Measurements from ENCODE around the gene IGSF21.
"Not testable (repeated sequence)": the region's sequence is repeated elsewhere in the genome, so short reads cannot be mapped to it uniquely, and the experiment has no call there.

IGSF21 gene

DNA sequence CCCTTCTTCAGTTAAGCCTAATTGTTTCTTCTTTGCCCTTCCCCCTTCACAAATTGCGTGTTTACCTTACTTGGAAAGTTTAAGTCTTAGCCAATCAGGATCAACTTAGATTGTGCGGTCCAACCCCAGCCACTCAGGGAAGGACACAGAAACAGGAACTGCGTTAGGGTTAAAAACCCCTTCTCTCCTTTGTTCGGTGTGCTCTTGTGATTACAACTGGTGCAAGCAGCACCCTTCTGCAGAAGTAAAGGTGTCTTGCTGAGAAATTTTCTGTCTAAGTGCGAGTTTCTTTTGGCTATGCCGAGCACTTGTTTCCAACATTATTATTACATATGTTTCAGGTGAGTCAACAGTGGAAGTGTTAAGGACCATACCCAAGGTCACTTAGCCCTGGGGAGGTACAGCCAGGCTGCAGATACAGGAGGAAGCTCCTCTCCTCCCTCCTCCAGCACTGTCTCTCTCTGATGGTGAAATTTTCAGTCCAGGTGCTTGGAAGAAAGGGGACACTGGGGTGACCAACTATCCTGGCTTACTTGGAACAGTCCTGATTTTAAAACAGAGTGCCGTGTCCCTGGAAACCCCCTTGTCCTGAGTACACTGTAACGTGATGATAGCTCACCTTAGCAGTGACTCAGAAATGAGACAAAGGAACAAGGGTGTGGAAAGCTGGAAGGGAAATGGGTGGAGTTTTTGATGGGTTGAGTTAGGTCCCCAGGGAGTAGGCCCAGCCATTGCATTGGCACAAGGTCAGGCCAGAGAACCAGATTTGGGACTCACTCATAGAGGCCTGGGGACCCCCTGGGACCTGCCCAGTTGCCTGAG is 304.4 kb downstream of the IGSF21 start:
- DNase-seq: no peak

DNA sequence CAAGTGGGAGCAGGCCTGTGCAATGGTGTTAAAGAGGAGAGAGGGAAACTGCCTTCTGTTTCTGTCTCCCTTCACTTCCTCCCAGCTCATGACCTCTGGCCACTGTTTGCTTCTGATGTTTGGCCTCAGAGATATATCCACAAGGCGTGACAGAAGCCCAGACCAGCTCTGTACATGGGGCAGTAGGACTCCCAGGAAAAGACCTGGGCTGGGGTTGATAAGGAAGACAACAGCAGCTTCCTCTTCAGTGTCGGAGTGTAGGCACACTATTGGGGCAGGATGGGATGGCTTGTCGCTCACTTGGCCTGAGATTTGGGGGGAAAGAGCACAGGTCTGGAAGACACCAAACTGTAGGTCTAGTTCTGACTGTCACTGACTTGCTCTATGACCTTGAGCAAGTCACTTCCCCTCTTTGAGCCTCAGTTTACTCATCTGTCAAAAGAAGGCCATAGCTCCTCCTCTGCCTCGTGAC is 305.3 kb downstream of the IGSF21 start:
- DNase-seq: no peak

DNA sequence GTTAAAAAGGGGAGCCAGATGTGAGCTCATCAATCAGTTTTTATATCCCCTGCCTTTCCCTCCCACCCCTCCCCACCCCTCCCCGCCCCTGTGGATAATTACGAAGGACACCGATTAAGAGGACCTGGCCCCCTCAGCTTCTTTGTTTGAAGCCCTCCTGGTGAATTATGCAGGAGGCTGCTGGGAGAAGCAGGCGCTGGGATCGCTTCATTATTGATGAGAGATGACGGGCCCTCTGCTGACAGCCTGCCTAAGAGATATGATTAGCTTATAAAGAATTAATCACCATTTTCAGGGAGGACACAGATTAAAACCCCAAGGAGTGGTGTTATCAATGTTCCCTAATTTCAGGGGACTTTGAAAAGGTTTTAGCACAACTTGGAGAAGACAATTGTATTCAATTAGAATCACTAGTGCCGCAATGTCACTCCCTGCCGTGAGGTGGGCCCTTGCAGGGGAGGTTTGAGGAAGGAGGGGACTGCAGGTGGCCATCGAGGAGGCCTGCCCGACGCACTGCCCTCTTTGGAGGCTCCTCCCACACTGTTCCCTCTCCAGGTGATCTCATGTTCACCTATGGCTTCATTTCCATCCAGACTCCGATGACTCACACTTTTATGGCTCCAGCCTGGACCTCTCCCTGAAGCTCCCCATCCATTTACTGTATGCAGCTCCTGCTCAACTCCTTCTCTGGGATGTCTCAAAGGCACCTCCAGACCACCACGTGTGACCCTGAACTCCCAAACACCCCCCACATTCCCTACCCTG is 306.1 kb downstream of the IGSF21 start:
- DNase-seq: no peak

DNA sequence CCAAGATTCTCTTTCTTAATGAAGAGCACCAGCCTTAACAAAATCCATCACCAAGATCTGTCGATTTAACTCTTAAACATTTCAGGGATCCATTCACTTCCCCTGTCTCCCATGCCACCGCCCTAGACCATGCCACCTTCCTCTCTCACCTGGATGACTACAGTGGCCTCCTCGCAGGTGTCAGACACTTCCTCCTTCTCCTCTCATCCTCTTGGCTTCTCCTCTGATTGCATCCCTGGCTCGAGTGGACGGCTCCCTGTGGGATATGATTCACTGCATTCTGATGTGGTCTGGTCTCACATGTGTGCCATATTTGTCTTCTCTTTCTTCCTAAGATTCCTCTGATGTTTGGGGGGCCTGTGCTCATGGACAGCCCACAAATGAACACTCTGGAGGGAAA is 306.7 kb downstream of the IGSF21 start:
- DNase-seq: no peak

DNA sequence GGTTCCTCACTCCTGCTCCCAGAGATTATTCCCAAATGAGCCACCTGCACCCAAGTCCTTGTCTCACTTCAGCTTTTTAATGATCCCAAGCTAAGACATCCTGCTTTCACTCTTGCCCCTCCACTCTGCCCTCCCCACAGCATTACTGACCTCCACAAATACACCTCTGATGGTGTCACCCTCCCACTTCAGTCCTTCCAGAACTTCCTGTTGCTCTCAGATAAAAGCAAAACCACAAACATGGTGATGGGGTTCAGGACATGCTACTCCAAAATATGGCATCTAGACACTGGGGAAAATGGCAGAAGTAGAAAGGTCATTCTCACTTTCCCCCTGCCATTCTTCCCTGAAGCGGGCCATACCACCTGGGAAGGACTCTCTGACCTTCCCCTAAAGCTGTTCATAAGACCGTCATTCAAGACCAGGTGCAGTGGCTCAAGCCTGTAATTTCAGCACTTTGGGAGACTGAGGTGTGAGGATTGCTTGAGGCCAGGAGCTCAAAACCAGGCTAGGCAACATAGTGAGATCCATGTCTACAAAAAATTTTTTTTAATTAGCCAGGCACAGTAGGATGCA is 307.4 kb downstream of the IGSF21 start:
- DNase-seq: no peak

DNA sequence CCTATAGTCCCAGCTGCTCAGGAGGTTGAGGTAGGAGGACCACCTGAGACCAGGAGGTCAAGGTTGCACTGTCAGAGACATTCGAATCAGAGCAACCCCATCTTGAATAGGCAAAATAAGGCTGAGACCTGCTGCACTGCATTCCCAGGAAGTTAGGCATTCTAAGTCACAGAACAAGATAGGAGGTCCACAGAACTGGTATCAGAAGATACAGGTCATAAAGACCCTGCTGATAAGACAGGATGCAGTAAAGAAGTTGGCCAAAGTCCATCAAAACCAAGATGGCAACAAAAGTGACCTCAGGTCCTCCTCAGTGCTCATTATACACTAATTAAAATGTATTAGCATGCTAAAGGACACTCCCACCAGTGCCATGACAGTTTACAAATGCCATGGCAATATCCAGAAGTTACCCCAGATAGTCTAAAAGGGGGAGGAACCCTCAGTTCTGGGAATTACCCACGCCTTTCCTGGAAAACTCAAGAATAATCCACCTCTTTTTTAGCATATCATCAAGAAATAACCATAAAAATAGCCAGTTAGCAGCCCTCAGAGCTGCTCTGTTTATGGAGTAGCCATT is 307.9 kb downstream of the IGSF21 start:
- no peak for DNase-seq

DNA sequence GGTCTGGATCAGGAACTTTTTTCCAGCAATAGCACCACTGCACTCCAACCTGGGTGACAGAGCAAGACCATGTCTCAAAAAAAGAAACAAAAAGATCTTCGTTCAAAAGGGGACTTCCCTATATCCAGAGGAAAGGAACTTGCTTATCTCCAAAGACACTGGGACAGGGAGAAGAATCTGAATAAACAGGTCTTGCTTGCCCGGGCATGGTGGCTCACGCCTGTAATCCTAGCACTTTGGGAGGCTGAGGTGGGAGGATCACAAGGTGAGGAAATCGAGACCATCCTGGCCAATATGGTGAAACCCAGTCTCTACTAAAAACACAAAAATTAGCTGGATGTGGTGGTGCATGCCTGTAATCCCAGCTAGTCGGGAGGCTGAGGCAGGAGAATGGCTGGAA is 308.5 kb downstream of the IGSF21 start:
- DNase-seq: not testable (repeated sequence)

DNA sequence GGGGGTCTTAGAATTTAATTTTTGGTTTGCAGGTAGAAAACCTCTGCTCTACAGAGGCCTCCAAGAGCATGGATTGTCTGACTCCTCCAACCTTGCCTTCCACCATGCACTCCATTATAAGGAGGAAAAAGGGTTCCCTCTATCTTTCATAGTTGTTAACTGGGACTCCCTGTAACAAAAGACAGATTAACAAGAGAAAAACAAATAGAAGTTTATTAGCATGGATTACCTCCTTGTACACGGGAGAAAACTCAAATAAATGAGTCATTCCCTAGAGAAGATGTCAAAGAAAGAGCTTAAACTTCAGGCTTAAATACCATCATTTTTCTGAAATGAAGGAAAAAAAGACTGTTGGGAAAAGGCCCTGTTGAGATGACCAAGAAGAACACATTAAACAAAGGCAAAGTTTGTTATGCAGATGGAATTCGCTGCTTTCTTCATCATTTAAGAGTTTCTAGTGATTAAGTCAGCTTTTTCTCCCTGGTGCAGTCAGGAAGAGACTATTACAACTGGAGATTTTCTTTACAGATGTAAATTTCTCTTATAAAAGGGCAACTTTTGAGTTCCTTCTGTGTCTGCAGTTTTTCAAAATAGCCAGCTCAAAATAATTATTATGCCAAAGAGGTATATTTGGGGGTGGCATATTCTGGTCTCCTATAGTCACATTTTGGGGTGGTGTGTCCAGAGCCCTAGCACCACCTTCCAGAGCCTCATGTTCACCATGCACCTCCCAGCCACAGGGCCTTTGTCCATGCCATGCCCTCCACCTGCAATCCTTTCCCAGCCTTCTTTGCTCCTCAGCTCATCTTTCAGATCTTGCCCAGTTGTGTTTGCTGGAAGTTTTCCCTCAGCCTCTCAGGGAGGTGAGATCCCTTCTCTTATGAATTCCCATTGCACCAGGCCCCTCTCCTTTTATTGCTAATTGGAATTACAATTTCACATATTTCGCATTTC is 310.0 kb downstream of the IGSF21 start:
- no peak for DNase-seq

DNA sequence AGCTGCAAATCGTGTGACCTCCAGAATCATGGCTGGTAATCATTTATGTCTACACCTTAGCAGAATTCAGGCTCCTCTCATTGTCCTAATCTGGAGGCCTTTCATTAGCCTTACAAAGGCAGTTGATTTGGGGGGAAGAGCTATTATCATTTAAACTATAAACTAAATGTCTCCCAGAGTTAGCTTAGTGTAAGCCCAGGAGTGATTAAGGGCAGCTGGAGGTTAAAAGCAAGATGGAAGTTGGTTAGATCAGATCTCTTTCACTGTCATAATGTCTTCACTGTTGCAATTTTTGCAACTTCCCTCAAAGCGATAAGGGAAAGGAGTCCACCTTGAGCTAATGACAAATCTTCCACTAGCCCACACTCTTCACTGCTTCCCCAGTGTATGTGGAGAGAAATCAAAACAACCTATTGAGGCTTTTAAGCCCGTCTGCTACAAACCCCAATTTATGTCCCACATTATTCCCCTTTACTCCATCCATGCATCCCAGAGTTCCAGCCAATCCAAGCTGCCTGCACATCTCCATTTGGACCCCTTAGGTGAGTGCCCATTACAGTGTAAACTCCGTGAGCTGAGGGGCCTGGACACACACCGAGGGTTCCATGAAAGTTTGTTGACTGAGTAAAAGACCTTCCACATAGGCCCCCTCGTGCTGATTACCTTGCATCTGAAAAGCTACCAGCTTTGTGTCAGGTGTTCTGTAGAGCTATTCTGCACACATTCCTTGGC is 311.7 kb downstream of the IGSF21 start:
- no peak for DNase-seq

DNA sequence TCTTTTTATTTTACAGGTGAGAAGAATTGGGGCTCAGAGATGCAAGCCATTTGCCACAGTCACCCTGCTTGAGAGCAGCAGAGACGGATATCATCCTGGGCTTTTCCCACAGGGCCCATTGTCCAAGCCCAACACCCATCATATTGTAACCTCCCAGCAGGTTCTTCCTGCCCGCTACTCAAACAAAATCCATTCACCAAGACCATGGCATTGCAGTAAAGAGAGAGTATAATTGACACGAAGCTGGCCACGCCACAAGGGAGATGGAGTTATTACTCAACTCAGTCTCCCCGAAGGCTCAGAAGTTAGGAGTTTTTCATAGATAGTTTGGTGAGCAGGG is 312.2 kb downstream of the IGSF21 start:
- DNase-seq: no peak

DNA sequence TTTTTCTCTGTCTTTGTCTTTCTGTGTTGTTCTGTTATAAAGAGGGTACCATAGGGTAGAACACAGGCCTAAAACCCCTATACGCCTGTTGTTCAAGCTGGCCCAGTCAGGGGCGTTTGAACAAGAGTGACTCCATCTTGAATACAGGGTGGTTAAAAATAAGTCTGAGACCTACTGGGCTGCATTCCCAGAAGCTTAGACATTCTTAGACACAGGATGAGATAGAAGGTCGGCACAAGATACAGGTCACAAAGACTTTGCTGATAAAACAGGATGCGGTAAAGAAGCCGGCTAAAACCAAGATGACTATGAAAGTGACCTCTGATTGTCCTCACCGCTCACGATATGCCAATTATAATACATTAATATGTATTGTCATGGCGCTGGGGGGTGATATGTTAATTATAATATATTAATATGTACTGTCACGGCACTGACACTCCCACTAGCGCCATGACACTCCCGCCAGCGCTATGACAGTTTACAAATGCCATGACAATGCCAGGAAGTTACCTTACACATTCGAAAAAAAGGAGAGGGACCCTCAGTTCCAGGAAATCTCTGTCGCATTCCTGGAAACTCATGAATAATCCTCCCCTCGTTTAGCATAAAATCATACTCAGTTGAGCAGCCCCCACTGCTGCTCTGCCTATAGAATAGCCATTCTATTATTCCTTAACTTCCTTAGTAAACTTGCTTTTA is 314.6 kb downstream of the IGSF21 start:
- DNase-seq: no peak

DNA sequence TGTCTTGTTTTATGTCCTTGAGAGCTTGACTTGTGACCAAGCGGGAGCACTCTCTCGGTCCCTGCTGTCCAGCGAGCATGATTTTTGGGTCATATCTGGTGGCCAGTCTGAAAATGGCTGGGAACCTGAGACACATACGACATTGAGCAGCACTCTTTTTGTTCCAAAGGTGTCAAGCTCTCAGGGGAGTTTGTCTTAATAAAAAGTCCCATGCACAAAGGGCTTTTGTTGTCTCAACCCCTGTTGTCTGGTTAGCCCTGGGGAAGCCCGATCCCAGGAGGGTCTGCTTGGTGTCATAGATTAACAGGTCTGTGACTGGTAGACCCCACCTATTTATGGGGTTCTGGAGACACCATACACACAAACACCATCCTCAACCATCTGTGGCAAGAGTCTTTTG is 315.4 kb downstream of the IGSF21 start:
- no peak for DNase-seq

DNA sequence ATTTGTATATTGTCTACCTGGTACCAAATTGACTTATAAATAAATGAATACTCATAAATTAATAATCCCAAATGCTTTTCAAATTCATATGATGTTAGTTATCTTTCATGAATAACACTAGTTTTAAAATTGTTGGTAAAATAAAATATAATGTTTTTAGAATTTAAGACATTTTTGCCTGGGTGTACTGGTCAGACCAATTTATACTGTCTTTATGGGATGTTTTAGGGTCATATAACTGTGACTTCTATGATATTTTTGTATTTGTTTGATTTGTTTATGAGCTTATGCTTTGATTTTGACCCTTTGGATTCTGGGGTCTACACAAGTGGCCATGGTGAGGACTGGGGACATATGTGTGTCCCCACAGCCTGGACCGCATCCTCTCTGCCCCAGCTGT is 319.0 kb downstream of the IGSF21 start:
- DNase-seq: no peak
